H1 (cell line): ENCODE results near the gene BICD1. TPM values are rescaled to one million over a fixed set of nuclear protein-coding genes. Genes with fewer than 3 reads are reported as not detected.

Experiments
- CTCF ChIA-PET: fragments of 300-600 bp; sonication (Branson Sonifier 250); formaldehyde crosslinking; loops from one replicate; lab custom pipeline; 2021; ENCODE audit not compliant: partially characterized antibody; lab: Charles Lee
- POLR2A ChIA-PET: fragments of 300-600 bp; sonication (Branson Sonifier 250); formaldehyde crosslinking; loops from one replicate; lab custom pipeline; 2021; ENCODE audit warnings: inconsistent platforms; ENCODE audit not compliant: partially characterized antibody; lab: Charles Lee
- DNase-seq, 2 experiments: peaks; one replicate each; pipeline versions ENCODE4 v3.0.0 to v3.0.0-alpha.2; 2010 to 2022; ENCODE audit warnings: low spot score in 2 of 2, low read depth in 1 of 2, mixed read lengths in 1 of 2
- FAIRE-seq: peaks from 2 replicates; lab custom pipeline; 2011; peaks lifted over from hg19 to GRCh38; lab: Jason Lieb, UNC
- H2AFZ ChIP-seq: 2 replicates; pipeline ENCODE4 v1.8.1; 2012; ENCODE audit warnings: low read length, inconsistent platforms
- H2AK5ac ChIP-seq: 2 replicates; pipeline ENCODE4 v1.6.1; 2013; ENCODE audit warnings: low read depth, low read length
- H2BK120ac ChIP-seq: replicated peaks from 2 replicates; pipeline ENCODE3; 2013; ENCODE audit warnings: low read depth, low read length, inconsistent platforms
- H2BK12ac ChIP-seq: 2 replicates; pipeline ENCODE4 v1.6.1; 2013; ENCODE audit warnings: low read depth, low read length
- H2BK15ac ChIP-seq: 2 replicates; pipeline ENCODE4 v1.6.1; 2013; ENCODE audit warnings: low read length
- H2BK20ac ChIP-seq: 2 replicates; pipeline ENCODE4 v1.6.1; 2013; ENCODE audit warnings: low read length
- H2BK5ac ChIP-seq: 2 replicates; pipeline ENCODE4 v1.6.1; 2013; ENCODE audit warnings: low read depth, low read length
- H3K14ac ChIP-seq: 2 replicates; pipeline ENCODE4 v1.6.1; 2013; ENCODE audit warnings: inconsistent platforms; ENCODE audit not compliant: insufficient read length
- H3K18ac ChIP-seq: 2 replicates; pipeline ENCODE4 v1.6.1; 2013; ENCODE audit warnings: low read length; ENCODE audit errors: extremely low read depth
- H3K23ac ChIP-seq: 2 replicates; pipeline ENCODE4 v1.6.1; 2013; ENCODE audit warnings: inconsistent platforms; ENCODE audit not compliant: insufficient read length
- H3K23me2 ChIP-seq: 2 replicates; pipeline ENCODE4 v1.6.1; 2013; ENCODE audit warnings: low read depth, low read length
- H3K27ac ChIP-seq: 2 replicates; pipeline ENCODE4 v1.6.1; 2011; ENCODE audit warnings: low read depth, low read length, inconsistent platforms
- H3K27me3 ChIP-seq, 4 experiments: replicated peaks in 1 of 4; 1 replicate in 1 of 4; 2 replicates in 3 of 4; pipeline versions ENCODE4 v1.6.1 to v1.8.1; 2011 to 2013; ENCODE audit warnings: low read length in 3 of 4, mild to moderate bottlenecking in 3 of 4, inconsistent platforms in 2 of 4, mixed read lengths in 2 of 4, moderate library complexity in 1 of 4; ENCODE audit not compliant: control insufficient read depth in 3 of 4, insufficient read depth in 3 of 4; ENCODE audit errors: extremely low read depth in 1 of 4
- H3K36me3 ChIP-seq, 4 experiments: 2 replicates each; pipeline versions ENCODE4 v1.6.1 to v1.8.1; 2011 to 2013; ENCODE audit warnings: mild to moderate bottlenecking in 4 of 4, low read length in 3 of 4, moderate library complexity in 2 of 4, control low read depth in 1 of 4, inconsistent platforms in 1 of 4; ENCODE audit not compliant: insufficient read depth in 4 of 4, control insufficient read depth in 2 of 4
- H3K4ac ChIP-seq: replicated peaks from 2 replicates; pipeline ENCODE3; 2013; ENCODE audit warnings: low read length, low read depth, mixed read lengths, inconsistent platforms; ENCODE audit not compliant: insufficient read length
- H3K4me1 ChIP-seq, 4 experiments: replicated peaks in 1 of 4; 1 replicate in 1 of 4; 2 replicates in 3 of 4; pipeline versions ENCODE4 v1.6.1 to v1.8.1; 2011 to 2013; ENCODE audit warnings: low read length in 3 of 4, inconsistent platforms in 2 of 4, mixed read lengths in 1 of 4; ENCODE audit not compliant: insufficient read depth in 4 of 4, control insufficient read depth in 3 of 4
- H3K4me2 ChIP-seq, 2 experiments: 2 replicates each; pipeline versions ENCODE4 v1.6.1 to v1.8.1; 2011 to 2013; ENCODE audit warnings: low read depth in 2 of 2, low read length in 2 of 2, control low read depth in 1 of 2, inconsistent platforms in 1 of 2, mild to moderate bottlenecking in 1 of 2; ENCODE audit not compliant: insufficient read depth in 1 of 2
- H3K4me3 ChIP-seq, 4 experiments: fragments of 200-600, 300-600 bp in 1 of 4; sonication (generic), shearing (Covaris generic), sonication (Bioruptor Twin) in 1 of 4; 2 replicates each; pipeline versions ENCODE4 v1.5.1 to v1.8.1; 2011 to 2016; ENCODE audit warnings: low read length in 4 of 4, low read depth in 3 of 4, control low read depth in 2 of 4, inconsistent platforms in 2 of 4, mild to moderate bottlenecking in 2 of 4, mixed read lengths in 1 of 4, moderate library complexity in 1 of 4; ENCODE audit not compliant: insufficient read depth in 2 of 4; ENCODE audit errors: extremely low read depth in 1 of 4
- H3K56ac ChIP-seq: replicated peaks from 2 replicates; pipeline ENCODE3; 2013; ENCODE audit warnings: low read depth, mild to moderate bottlenecking, mixed read lengths, low read length, inconsistent platforms; ENCODE audit not compliant: insufficient read length
- H3K79me1 ChIP-seq: 2 replicates; pipeline ENCODE4 v1.6.1; 2013; ENCODE audit warnings: low read depth, low read length, control low read depth
- H3K79me2 ChIP-seq, 2 experiments: 2 replicates each; pipeline versions ENCODE4 v1.6.1 to v1.8.1; 2012 to 2013; ENCODE audit warnings: low read length in 2 of 2, mild to moderate bottlenecking in 2 of 2, inconsistent platforms in 1 of 2; ENCODE audit not compliant: insufficient read depth in 2 of 2, control insufficient read depth in 1 of 2
- H3K9ac ChIP-seq, 4 experiments: replicated peaks in 1 of 4; 1 replicate in 1 of 4; 2 replicates in 3 of 4; pipeline versions ENCODE4 v1.6.1 to v1.8.1; 2011 to 2013; ENCODE audit warnings: low read depth in 3 of 4, low read length in 3 of 4, control low read depth in 2 of 4, mild to moderate bottlenecking in 2 of 4, moderate library complexity in 2 of 4, inconsistent platforms in 1 of 4; ENCODE audit errors: extremely low read depth in 1 of 4
- H3K9me3 ChIP-seq, 2 experiments: 2 replicates each; pipeline versions ENCODE4 v1.6.1 to v1.8.1; 2012 to 2013; ENCODE audit warnings: mild to moderate bottlenecking in 2 of 2, moderate library complexity in 2 of 2, control low read depth in 1 of 2, inconsistent platforms in 1 of 2, low read depth in 1 of 2, low read length in 1 of 2, mixed read lengths in 1 of 2; ENCODE audit not compliant: insufficient read depth in 2 of 2
- H4K20me1 ChIP-seq, 2 experiments: replicated peaks in 1 of 2; 2 replicates each; pipeline versions ENCODE3 to v1.8.1; 2011 to 2013; ENCODE audit warnings: inconsistent platforms in 2 of 2, low read length in 2 of 2, mild to moderate bottlenecking in 1 of 2; ENCODE audit not compliant: insufficient read depth in 2 of 2, control insufficient read depth in 1 of 2
- H4K5ac ChIP-seq: 2 replicates; pipeline ENCODE4 v1.6.1; 2013; ENCODE audit warnings: low read length, low read depth, mixed read lengths, inconsistent platforms; ENCODE audit not compliant: insufficient read length
- H4K8ac ChIP-seq: 2 replicates; pipeline ENCODE4 v1.8.0; 2013; ENCODE audit warnings: mild to moderate bottlenecking, moderate library complexity, low read length, inconsistent platforms; ENCODE audit not compliant: insufficient read depth; ENCODE audit errors: extremely low read depth
- H4K91ac ChIP-seq: replicated peaks from 2 replicates; pipeline ENCODE3; 2013; ENCODE audit warnings: low read length, mixed read lengths, inconsistent platforms; ENCODE audit not compliant: insufficient read length
- BRCA1 ChIP-seq: IDR thresholded peaks from 2 replicates; pipeline ENCODE4 v1.6.1; 2012; ENCODE audit warnings: low read depth, low read length, improper control_type of control experiment
- EZH2 ChIP-seq: fragments of 200-600 bp; sonication (generic); IDR thresholded peaks from 2 replicates; pipeline ENCODE4 v1.7.1; 2012; ENCODE audit warnings: low read depth, mild to moderate bottlenecking, moderate library complexity, low read length, inconsistent platforms; ENCODE audit not compliant: severe bottlenecking
- POLR2A ChIP-seq, 2 experiments: IDR thresholded peaks; 1 replicate in 1 of 2; 2 replicates in 1 of 2; pipeline ENCODE4 v1.6.1; 2011; ENCODE audit warnings: low read depth in 2 of 2, low read length in 2 of 2, mild to moderate bottlenecking in 2 of 2; ENCODE audit errors: control extremely low read depth in 1 of 2
- POU5F1 ChIP-seq: IDR thresholded peaks from 2 replicates; pipeline ENCODE4 v1.6.1; 2011; ENCODE audit warnings: low read depth, mild to moderate bottlenecking, low read length, moderate library complexity
- RFX5 ChIP-seq: IDR thresholded peaks from 2 replicates; pipeline ENCODE4 v1.6.1; 2011; ENCODE audit warnings: low read depth, low read length, improper control_type of control experiment, borderline replicate concordance
- SAP30 ChIP-seq: fragments of 300-600 bp; sonication (generic); IDR thresholded peaks from 2 replicates; pipeline ENCODE4 v1.7.1; 2012; ENCODE audit warnings: low read length, moderate library complexity, mild to moderate bottlenecking, inconsistent platforms; ENCODE audit not compliant: insufficient read depth, insufficient replicate concordance
- WGBS, 2 experiments: shearing (Covaris generic) in 1 of 2; methylation state at CpG; one replicate each; pipeline versions ENCODE4 v1.1.6 to v1.1.7; 2013 to 2015; ENCODE audit warnings: low lambda C conversion rate in 2 of 2, mixed read lengths in 2 of 2, inconsistent platforms in 1 of 2, low coverage in 1 of 2, missing lambda C conversion rate in 1 of 2; ENCODE audit not compliant: insufficient replicate concordance in 2 of 2, insufficient coverage in 1 of 2, insufficient read length in 1 of 2; ENCODE audit errors: extremely low coverage in 1 of 2, missing lambda C conversion rate in 1 of 2; 5-methylcytosine and 5-hydroxymethylcytosine counted together
- polyA plus RNA-seq, 7 experiments: library from polyadenylated mRNA; depleted of rRNA in 3 of 7; stranded (reverse) in 5 of 7; unstranded in 2 of 7; fragments of >200 nt in 5 of 7; fragments of 200-250 nt in 2 of 7; gene quantifications; 1 replicate in 5 of 7; 2 replicates in 1 of 7; 4 replicates in 1 of 7; pipeline versions ENCODE4 v1.2.1 to v1.2.3, GENCODE V29; 2011 to 2013; ENCODE audit warnings: missing spikeins in 2 of 7, mixed read lengths in 2 of 7
- total RNA-seq: library from RNA; stranded (reverse); fragmentation: NEBNext Ultra II Directional; extraction: Animal tissue kit (Norgen Biotek cat#: 25700); gene quantifications from 2 replicates; pipeline ENCODE4 v1.2.1, GENCODE V29; 2021

The BICD1 gene
- total and polyA plus RNA-seq, 2 of the 8 experiments (the other 6 are each of a cell fraction or from before 2014, with no cell fraction given): 34.1 to 58.4 TPM

DNA sequence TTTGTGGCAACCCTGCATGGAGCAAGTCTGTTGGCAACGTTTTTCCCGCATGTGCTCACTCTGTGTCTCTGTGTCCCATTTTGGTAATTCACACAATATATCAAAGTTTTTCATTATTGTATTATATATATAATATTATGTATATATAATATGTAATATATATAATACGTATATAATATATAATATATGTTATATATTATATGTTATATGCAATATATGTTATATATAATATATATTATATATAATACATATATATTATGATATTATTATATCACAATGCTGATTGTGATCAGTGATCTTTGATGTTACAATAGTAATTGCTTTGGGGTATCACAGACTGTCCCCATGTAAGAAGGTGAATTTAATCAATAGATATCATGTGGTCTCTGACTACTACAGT is 84.8 kb downstream of the BICD1 start:
- no peak overlapping the region for H4K8ac ChIP-seq
- POLR2A ChIA-PET: interaction anchor here (1.1 to 1.5 kb wide), 2 partner anchors 12 to 13 kb away, joined by 3 to 4 read pairs; no protein-coding TSS in a partner anchor
- no peak overlapping the region for H2AFZ ChIP-seq
- H3K4me3 ChIP-seq: no peak overlapping the region
- TF ChIP-seq POLR2A (IDR thresholded peaks at IDR 0.05; ENCODE audit: control extremely low read depth in 1 of 2, low read depth in 2 of 2, low read length in 2 of 2) (no peak), EZH2 (no peak), POU5F1 (no peak), SAP30 (no peak), RFX5 (no peak), BRCA1 (no peak)
- TF ChIP-seq, all 59 proteins: peak for 0
- no peak overlapping the region for H3K27ac ChIP-seq
- H3K27me3 ChIP-seq: no peaks in the 10 kb centered on the region
- no peaks in the 10 kb centered on the region for H4K20me1 ChIP-seq
- no peak overlapping the region for H3K23ac ChIP-seq
- DNase-seq (no peak), FAIRE-seq (no peak)
- H3K23me2 ChIP-seq: no peaks in the 10 kb centered on the region
- H3K4me2 ChIP-seq: no peak overlapping the region
- H2BK120ac ChIP-seq: no peak overlapping the region
- H2BK15ac ChIP-seq: no peak overlapping the region
- 87% methylated on average over 3 of the region's 3 CpGs; no CpG with 5 or more reads in 1 of the 2 experiments for WGBS, 2 experiments
- H2BK20ac ChIP-seq: no peak overlapping the region
- peaks cover 0 to 30% (median 9%) of the 10 kb centered on the region in 4 experiments; a peak in 5 of 8 replicates for H3K36me3 ChIP-seq
- no peak overlapping the region for H4K91ac ChIP-seq
- H3K4me1 ChIP-seq: no peaks in the 10 kb centered on the region
- H3K18ac ChIP-seq: no peak overlapping the region
- no peak overlapping the region for H3K14ac ChIP-seq
- no peak overlapping the region for H2AK5ac ChIP-seq
- H2BK5ac ChIP-seq: no peak overlapping the region
- H2BK12ac ChIP-seq: no peak overlapping the region
- H3K9ac ChIP-seq: no peak overlapping the region
- H3K79me2 ChIP-seq: peaks cover 0 to 2% of the 10 kb centered on the region in 2 experiments; a peak in 1 of 4 replicates
- H4K5ac ChIP-seq: no peak overlapping the region
- no peak overlapping the region for H3K4ac ChIP-seq
- H3K56ac ChIP-seq: no peak overlapping the region
- CTCF ChIA-PET: interaction anchor here (0.7 kb wide), 1 partner anchor 37 kb away, joined by 3 read pairs; no protein-coding TSS in a partner anchor
- no peaks in the 10 kb centered on the region for H3K79me1 ChIP-seq
- peaks cover 9 to 14% of the 10 kb centered on the region in 2 experiments for H3K9me3 ChIP-seq
